Amygdala (tissue), 56 donors: Measurements from ENCODE around the gene MAP3K2.

ENCODE experiments used
- DNase-seq, 56 donors: peaks; one replicate each; lab custom pipeline; 2025; lab: John Stamatoyannopoulos, UW

Gene MAP3K2, protein sequence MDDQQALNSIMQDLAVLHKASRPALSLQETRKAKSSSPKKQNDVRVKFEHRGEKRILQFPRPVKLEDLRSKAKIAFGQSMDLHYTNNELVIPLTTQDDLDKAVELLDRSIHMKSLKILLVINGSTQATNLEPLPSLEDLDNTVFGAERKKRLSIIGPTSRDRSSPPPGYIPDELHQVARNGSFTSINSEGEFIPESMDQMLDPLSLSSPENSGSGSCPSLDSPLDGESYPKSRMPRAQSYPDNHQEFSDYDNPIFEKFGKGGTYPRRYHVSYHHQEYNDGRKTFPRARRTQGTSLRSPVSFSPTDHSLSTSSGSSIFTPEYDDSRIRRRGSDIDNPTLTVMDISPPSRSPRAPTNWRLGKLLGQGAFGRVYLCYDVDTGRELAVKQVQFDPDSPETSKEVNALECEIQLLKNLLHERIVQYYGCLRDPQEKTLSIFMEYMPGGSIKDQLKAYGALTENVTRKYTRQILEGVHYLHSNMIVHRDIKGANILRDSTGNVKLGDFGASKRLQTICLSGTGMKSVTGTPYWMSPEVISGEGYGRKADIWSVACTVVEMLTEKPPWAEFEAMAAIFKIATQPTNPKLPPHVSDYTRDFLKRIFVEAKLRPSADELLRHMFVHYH

GRCh38 chr2:127387655-127388422 is at the start of gene MAP3K2:
MAP3K2 (minus strand) TSS chr2:127387975; CDS start chr2:127343129, 44,846 bp downstream.
- peak; percentile 37 to 93 (median 80) for DNase-seq

DNA sequence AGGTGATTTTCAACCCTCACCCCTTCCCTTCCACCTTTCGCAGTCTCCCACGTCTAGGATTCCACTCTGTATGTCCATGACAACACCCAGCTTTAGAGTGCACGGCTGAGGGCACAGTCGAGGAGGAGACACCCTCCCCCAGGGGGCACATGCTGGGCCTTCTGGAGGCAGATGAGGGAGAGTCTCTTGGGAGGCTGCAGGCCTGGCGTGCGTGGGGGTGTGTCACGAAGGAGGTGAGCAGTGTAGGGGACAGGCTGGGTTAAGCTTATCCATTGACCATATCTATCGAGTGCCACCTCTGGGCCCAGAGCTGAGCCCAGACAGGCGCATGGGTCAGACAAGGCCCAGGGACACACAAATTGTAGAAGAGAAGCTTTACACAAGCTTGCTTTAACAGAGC is 49.3 kb upstream of the MAP3K2 start:
- DNase-seq: no peak

DNA sequence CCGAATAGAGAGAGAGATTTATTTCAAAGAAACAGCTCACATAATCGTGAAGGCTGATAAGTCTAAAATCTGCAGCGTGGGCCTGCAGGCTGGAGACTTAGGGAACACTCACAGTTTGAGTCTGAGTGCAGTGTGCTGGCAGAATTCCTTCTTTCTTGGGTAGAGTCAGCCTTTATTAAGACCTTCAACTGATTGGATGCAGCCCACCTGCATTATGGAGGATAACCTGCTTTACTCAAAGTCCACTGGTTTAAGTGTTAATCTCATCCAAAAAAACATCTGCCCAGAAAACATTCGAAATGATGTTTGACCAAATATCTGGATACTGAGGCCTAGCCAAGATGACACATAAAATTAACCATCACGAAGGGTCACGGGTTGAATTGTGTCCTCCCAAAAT is 46.7 kb upstream of the MAP3K2 start:
- no peak for DNase-seq

DNA sequence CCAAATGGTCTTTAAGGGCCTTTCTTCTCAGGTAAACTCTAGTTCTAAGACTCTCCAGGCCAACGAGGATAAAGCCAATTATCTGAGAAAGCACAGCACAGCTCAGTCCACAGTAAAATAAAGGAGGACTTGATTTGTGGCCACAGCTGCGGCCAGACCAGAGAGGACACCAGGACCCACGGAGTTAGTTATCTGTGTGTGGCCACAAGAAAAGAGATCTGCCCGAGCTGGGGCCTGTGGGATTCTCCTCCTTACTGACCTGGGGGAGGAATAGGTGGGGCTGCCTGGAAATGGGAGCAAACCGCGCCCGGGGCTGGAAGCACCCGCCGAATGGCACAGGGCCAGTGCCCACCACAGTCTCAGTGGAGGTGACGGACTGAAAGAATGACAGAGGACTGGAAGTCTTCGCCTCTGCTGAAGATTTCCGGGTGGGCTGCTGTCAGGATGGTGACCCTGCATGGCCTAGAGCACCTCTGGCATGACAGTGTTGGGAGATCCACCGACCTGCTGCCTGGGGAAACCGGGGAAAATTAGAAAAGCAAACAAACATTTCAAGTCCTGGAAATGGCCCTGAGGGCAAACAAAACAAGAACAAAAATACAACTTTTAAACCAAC is 43.7 kb upstream of the MAP3K2 start:
- DNase-seq: no peak

DNA sequence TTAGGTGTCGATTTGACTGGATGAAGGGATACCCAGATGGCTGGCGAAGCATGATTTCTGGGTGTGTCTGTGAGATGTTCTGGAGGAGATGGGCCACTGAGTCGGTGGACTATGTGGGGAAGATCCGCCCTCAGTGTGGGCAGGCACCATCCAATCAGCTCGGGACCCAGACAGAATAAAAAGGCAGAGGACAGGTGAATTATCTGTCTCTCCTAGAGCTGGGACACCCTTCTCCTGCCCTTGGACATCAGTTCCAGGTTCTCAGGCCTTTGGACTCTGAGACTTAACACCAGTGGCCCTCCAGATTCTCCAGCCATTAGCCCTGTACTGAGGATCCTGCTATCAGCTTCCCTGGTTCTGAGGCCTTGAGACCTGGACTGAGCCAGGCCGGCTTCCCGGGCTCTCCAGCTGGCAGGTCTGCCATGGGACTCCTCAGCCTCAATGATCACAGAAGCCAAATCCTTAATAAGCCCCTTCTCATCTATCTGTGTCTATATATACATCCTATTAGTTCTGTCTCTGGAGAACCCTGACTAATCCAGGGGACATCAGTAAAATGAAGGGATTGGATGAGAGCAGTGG is 42.2 kb upstream of the MAP3K2 start:
- DNase-seq: no peak

DNA sequence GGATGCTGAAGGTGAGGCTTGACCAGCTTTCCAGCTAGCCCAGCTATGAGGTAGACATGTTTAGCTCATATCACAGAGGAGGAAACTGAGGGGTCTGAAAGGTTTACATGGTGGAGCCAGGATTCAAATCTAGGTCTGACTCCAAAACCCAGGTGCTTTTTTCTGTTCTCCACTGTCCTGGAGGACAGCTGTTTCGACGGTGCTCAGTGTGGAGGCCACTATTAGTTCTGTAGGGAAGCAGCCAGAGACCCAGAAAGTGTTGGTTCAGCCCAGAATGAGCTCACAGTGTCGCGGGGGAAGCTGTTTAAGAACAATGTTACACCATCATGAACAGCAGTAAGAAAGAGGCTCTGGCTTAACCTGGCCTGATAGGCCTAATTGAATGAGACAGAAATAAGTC is 41.5 kb upstream of the MAP3K2 start:
- DNase-seq: no peak

DNA sequence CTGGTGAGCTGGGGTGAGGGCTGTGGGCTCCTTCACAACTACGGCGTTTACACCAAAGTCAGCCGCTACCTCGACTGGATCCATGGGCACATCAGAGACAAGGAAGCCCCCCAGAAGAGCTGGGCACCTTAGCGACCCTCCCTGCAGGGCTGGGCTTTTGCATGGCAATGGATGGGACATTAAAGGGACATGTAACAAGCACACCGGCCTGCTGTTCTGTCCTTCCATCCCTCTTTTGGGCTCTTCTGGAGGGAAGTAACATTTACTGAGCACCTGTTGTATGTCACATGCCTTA is 41.0 kb upstream of the MAP3K2 start:
- DNase-seq: no peak

- DNase-seq: no peak
Measured at GRCh38 chr2:127428057-127428814, 40.5 kb upstream of the MAP3K2 start.

GRCh38 chr2:127427376-127428056 is 39.7 kb upstream of the MAP3K2 start:
- no peak for DNase-seq

DNA sequence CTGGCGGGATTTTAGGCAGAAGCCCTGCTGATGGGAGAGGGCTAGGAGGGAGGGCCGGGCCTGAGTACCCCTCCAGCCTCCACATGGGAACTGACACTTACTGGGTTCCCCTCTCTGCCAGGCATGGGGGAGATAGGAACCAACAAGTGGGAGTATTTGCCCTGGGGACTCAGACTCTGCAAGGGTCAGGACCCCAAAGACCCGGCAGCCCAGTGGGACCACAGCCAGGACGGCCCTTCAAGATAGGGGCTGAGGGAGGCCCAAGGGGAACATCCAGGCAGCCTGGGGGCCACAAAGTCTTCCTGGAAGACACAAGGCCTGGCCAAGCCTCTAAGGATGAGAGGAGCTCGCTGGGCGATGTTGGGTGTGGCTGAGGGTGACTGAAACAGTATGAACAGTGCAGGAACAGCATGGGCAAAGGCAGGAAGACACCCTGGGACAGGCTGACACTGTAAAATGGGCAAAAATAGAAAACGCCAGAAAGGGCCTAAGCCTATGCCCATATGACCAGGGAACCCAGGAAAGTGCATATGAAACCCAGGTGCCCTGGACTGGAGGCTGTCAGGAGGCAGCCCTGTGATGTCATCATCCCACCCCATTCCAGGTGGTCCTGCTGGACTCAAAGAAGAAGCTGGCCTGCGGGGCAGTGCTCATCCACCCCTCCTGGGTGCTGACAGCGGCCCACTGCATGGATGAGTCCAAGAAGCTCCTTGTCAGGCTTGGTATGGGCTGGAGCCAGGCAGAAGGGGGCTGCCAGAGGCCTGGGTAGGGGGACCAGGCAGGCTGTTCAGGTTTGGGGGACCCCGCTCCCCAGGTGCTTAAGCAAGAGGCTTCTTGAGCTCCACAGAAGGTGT is 39.0 kb upstream of the MAP3K2 start:
- no peak for DNase-seq

DNA sequence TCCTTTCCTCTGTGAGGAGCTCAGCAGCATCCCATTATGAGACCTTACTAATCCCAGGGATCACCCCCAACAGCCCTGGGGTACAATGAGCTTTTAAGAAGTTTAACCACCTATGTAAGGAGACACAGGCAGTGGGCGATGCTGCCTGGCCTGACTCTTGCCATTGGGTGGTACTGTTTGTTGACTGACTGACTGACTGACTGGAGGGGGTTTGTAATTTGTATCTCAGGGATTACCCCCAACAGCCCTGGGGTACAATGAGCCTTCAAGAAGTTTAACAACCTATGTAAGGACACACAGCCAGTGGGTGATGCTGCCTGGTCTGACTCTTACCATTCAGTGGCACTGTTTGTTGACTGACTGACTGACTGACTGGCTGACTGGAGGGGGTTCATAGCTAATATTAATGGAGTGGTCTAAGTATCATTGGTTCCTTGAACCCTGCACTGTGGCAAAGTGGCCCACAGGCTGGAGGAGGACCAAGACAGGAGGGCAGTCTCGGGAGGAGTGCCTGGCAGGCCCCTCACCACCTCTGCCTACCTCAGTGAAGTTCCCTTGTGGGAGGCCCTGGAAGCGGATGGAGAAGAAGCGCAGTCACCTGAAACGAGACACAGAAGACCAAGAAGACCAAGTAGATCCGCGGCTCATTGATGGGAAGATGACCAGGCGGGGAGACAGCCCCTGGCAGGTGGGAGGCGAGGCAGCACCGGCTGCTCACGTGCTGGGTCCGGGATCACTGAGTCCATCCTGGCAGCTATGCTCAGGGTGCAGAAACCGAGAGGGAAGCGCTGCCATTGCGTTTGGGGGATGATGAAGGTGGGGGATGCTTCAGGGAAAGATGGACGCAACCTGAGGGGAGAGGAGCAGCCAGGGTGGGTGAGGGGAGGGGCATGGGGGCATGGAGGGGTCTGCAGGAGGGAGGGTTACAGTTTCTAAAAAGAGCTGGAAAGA is 38.0 kb upstream of the MAP3K2 start:
- no peak for DNase-seq

DNA sequence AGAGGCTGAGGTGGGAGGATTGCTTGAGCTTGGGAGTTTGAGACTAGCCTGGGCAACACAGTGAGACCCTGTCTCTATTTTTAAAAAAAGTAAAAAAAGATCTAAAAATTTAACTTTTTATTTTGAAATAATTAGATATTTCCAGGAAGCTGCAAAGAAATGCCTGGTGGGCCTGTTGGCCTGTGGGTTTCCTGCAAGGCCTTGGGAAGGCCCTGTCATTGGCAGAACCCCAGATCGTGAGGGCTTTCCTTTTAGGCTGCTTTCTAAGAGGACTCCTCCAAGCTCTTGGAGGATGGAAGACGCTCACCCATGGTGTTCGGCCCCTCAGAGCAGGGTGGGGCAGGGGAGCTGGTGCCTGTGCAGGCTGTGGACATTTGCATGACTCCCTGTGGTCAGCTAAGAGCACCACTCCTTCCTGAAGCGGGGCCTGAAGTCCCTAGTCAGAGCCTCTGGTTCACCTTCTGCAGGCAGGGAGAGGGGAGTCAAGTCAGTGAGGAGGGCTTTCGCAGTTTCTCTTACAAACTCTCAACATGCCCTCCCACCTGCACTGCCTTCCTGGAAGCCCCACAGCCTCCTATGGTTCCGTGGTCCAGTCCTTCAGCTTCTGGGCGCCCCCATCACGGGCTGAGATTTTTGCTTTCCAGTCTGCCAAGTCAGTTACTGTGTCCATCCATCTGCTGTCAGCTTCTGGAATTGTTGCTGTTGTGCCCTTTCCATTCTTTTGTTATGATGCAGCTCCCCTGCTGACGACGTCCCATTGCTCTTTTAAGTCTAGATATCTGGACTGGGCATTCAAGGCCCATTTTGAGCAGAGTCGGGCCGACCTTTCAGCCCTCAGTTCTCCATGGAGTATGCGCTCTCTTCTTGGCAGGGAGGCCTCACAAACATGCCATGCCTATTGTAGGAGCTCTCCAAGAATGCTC is 37.1 kb upstream of the MAP3K2 start:
- DNase-seq: no peak

GRCh38 chr2:127423880-127424279 is 36.1 kb upstream of the MAP3K2 start:
- DNase-seq: no peak

DNA sequence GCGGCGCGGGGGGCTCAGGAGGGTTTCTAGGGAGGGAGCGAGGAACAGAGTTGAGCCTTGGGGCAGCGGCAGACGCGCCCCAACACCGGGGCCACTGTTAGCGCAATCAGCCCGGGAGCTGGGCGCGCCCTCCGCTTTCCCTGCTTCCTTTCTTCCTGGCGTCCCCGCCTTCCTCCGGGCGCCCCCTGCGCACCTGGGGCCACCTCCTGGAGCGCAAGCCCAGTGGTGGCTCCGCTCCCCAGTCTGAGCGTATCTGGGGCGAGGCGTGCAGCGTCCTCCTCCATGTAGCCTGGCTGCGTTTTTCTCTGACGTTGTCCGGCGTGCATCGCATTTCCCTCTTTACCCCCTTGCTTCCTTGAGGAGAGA is 35.7 kb upstream of the MAP3K2 start:
- no peak for DNase-seq

GRCh38 chr2:127422559-127423477 is 35.0 kb upstream of the MAP3K2 start:
- no peak for DNase-seq
